H1 (cell line): ENCODE results near the gene DCAF6. TPM values are rescaled to one million over a fixed set of nuclear protein-coding genes. Genes with fewer than 3 reads are reported as not detected.
A peak's percentile ranks its signal among the peaks of the same experiment; 100 is the strongest.

Source experiments
- CEBPB ChIP-seq: IDR thresholded peaks from 2 replicates; pipeline ENCODE4 v1.6.1; 2012; ENCODE audit warnings: low read depth, low read length
- CHD7 ChIP-seq: fragments of 300-600 bp; sonication (generic); IDR thresholded peaks from 2 replicates; pipeline ENCODE4 v1.7.1; 2012; ENCODE audit warnings: low read length, moderate library complexity, mild to moderate bottlenecking, inconsistent platforms; ENCODE audit not compliant: insufficient replicate concordance
- JUN ChIP-seq: IDR thresholded peaks from 2 replicates; pipeline ENCODE4 v1.6.1; 2011; ENCODE audit warnings: low read depth, mild to moderate bottlenecking, improper control_type of control experiment, low read length
- NANOG ChIP-seq: IDR thresholded peaks from 2 replicates; pipeline ENCODE4 v1.6.1; 2011; ENCODE audit warnings: low read length, low read depth, mild to moderate bottlenecking, inconsistent platforms; ENCODE audit not compliant: insufficient read depth, poor library complexity, severe bottlenecking
- POLR2A ChIP-seq, 2 experiments: IDR thresholded peaks; 1 replicate in 1 of 2; 2 replicates in 1 of 2; pipeline ENCODE4 v1.6.1; 2011; ENCODE audit warnings: low read depth in 2 of 2, low read length in 2 of 2, mild to moderate bottlenecking in 2 of 2; ENCODE audit errors: control extremely low read depth in 1 of 2
- SIN3A ChIP-seq, 2 experiments: IDR thresholded peaks in 1 of 2; conservative IDR thresholded peaks in 1 of 2; 2 replicates each; pipeline ENCODE4 v1.6.1; 2011 to 2012; ENCODE audit warnings: low read length in 2 of 2, improper control_type of control experiment in 1 of 2, low read depth in 1 of 2, mild to moderate bottlenecking in 1 of 2
- TEAD4 ChIP-seq: IDR thresholded peaks from 2 replicates; pipeline ENCODE4 v1.6.1; 2012; ENCODE audit warnings: low read depth, low read length, inconsistent platforms, mixed read lengths
- polyA plus RNA-seq, 7 experiments: library from polyadenylated mRNA; depleted of rRNA in 3 of 7; stranded (reverse) in 5 of 7; unstranded in 2 of 7; fragments of >200 nt in 5 of 7; fragments of 200-250 nt in 2 of 7; gene quantifications; 1 replicate in 5 of 7; 2 replicates in 1 of 7; 4 replicates in 1 of 7; pipeline versions ENCODE4 v1.2.1 to v1.2.3, GENCODE V29; 2011 to 2013; ENCODE audit warnings: missing spikeins in 2 of 7, mixed read lengths in 2 of 7
- total RNA-seq: library from RNA; stranded (reverse); fragmentation: NEBNext Ultra II Directional; extraction: Animal tissue kit (Norgen Biotek cat#: 25700); gene quantifications from 2 replicates; pipeline ENCODE4 v1.2.1, GENCODE V29; 2021
- TF ChIP-seq, protein P1 (sequence below): IDR thresholded peaks from 2 replicates; pipeline ENCODE4 v1.6.1; 2012; ENCODE audit warnings: low read length, inconsistent platforms

DCAF6 gene
- total and polyA plus RNA-seq, 2 of the 8 experiments (the other 6 are each of a cell fraction or from before 2014, with no cell fraction given): 12.3 to 17.4 TPM

DNA sequence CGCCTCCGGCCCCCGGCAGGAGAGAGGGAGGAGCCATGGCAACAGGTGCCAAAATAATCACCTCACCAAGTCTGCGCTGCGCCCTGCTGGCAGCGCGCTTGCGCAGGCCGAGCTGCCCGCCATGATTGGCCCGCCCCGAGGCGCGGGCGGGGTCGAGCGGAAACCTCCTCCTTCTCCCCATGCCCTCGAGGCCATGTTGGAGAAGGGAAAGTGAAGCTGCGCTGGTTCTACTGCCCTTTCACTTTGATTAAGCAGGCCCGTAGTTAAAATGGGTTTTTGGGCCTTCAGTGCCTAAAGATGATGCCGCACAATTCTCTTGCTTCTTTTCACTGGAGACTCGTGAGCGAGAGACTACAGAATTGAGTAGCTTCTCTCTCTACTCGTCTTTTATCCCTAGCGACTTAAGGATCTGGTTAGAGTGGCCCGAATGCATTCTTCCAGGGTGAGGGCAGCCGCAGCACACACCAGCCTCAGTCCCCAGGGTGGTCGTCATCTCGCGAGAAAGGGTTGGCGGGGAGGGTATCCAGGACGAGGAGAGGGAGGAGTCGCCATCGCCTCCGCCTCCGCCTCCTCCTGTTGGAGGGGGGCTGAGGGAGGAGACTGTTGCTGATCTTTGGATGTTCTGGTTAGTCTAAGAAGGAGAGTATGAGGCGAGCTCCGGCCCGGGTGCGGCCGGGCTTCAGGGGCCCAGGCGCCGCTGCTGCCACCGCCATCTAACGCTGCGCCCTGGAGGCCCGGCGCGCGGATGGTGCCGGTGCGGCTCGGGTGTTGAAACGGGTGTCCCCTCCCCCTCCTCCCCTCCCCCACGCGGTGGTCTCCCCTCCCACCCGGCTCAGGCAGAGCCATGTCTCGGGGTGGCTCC, at the start of gene DCAF6 (continued):
- peak; percentile 22 for TF ChIP-seq CHD7
- TF ChIP-seq, protein P1, sequence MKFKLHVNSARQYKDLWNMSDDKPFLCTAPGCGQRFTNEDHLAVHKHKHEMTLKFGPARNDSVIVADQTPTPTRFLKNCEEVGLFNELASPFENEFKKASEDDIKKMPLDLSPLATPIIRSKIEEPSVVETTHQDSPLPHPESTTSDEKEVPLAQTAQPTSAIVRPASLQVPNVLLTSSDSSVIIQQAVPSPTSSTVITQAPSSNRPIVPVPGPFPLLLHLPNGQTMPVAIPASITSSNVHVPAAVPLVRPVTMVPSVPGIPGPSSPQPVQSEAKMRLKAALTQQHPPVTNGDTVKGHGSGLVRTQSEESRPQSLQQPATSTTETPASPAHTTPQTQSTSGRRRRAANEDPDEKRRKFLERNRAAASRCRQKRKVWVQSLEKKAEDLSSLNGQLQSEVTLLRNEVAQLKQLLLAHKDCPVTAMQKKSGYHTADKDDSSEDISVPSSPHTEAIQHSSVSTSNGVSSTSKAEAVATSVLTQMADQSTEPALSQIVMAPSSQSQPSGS: peak; percentile 88
- no peak for TF ChIP-seq JUN
- TF ChIP-seq POLR2A (IDR thresholded peaks at IDR 0.05; ENCODE audit: control extremely low read depth in 1 of 2, low read depth in 2 of 2, low read length in 2 of 2): peak; percentile 92 to 94
- no peak for TF ChIP-seq TEAD4
- no peak for TF ChIP-seq CEBPB
- no peak; a peak in 1 of 4 replicates for TF ChIP-seq SIN3A (conservative IDR thresholded peaks at IDR 0.05 in 1 of 2, IDR thresholded peaks at IDR 0.05 in 1 of 2; ENCODE audit: low read depth in 1 of 2, low read length in 2 of 2)
- no peak for TF ChIP-seq NANOG
